Activated CD4-positive, alpha-beta T cell treated with anti-CD3 and anti-CD28 coated beads for 48 hours (primary cell): ENCODE results near the gene GBA3.

Source experiments
- DNase-seq: peaks from one replicate; pipeline ENCODE4 v3.0.0-alpha.2; 2020

The GBA3 gene

GRCh38 chr4:22692736-22693135 lies at the start of gene GBA3:
GBA3 (plus strand) TSS chr4:22692937.
- DNase-seq: no peak

GRCh38 chr4:22643952-22644351 lies 48.8 kb upstream of the GBA3 start:
- no peak for DNase-seq

- no peak for DNase-seq
Measured at GRCh38 chr4:22645481-22646182, 47.1 kb upstream of the GBA3 start.

- no peak for DNase-seq
Measured at GRCh38 chr4:22648996-22649395, 43.7 kb upstream of the GBA3 start.

- DNase-seq: no peak
Measured at GRCh38 chr4:22650771-22651170, 42.0 kb upstream of the GBA3 start.

GRCh38 chr4:22653752-22654151 lies 39.0 kb upstream of the GBA3 start:
- no peak for DNase-seq

GRCh38 chr4:22661443-22661842 lies 31.3 kb upstream of the GBA3 start:
- no peak for DNase-seq

GRCh38 chr4:22667332-22667940 lies 25.3 kb upstream of the GBA3 start:
- no peak for DNase-seq

GRCh38 chr4:22668301-22668700 lies 24.4 kb upstream of the GBA3 start:
- DNase-seq: no peak

- DNase-seq: no peak
Measured at GRCh38 chr4:22668702-22669101, 24.0 kb upstream of the GBA3 start.

GRCh38 chr4:22670956-22671355 lies 21.8 kb upstream of the GBA3 start:
- peak; percentile 4 for DNase-seq

- no peak for DNase-seq
Measured at GRCh38 chr4:22672519-22672918, 20.2 kb upstream of the GBA3 start.

- DNase-seq: no peak
Measured at GRCh38 chr4:22672944-22673343, 19.8 kb upstream of the GBA3 start.

- DNase-seq: no peak
Measured at GRCh38 chr4:22674700-22675099, 18.0 kb upstream of the GBA3 start.

- no peak for DNase-seq
Measured at GRCh38 chr4:22676063-22676462, 16.7 kb upstream of the GBA3 start.

GRCh38 chr4:22677780-22678179 lies 15.0 kb upstream of the GBA3 start:
- DNase-seq: no peak

- DNase-seq: no peak
Measured at GRCh38 chr4:22678940-22679854, 13.5 kb upstream of the GBA3 start.

- no peak for DNase-seq
Measured at GRCh38 chr4:22680065-22680642, 12.6 kb upstream of the GBA3 start.

GRCh38 chr4:22683726-22684125 lies 9.0 kb upstream of the GBA3 start:
- no peak for DNase-seq

GRCh38 chr4:22686141-22686540 lies 6.6 kb upstream of the GBA3 start:
- DNase-seq: no peak

GRCh38 chr4:22688236-22688635 lies 4.5 kb upstream of the GBA3 start:
- DNase-seq: no peak

- DNase-seq: no peak
Measured at GRCh38 chr4:22689428-22689827, 3.3 kb upstream of the GBA3 start.

- no peak for DNase-seq
Measured at GRCh38 chr4:22695029-22695428, 2.3 kb downstream of the GBA3 start.
